Osteoblast (primary cell): ENCODE data around the gene ADAMTS20. TPM values are rescaled to one million over a fixed set of nuclear protein-coding genes. Genes with fewer than 3 reads are reported as not detected.
A peak's percentile ranks its signal among the peaks of the same experiment; 100 is the strongest.

Experiments used
- DNase-seq: peaks from one replicate; pipeline ENCODE4 v3.0.0; 2011; ENCODE audit warnings: low spot score, mixed read lengths; ENCODE audit not compliant: insufficient read length; ENCODE audit errors: missing footprints
- H2AFZ ChIP-seq: 2 replicates; pipeline ENCODE4 v1.6.0; 2011; ENCODE audit warnings: mild to moderate bottlenecking, low read length
- H3K27ac ChIP-seq: 2 replicates; pipeline ENCODE4 v1.5.1; 2011; ENCODE audit warnings: mild to moderate bottlenecking, low read depth, low read length, moderate library complexity
- H3K27me3 ChIP-seq: 2 replicates; pipeline ENCODE4 v1.6.0; 2012; ENCODE audit warnings: mild to moderate bottlenecking, control low read depth, inconsistent platforms, low read length, moderate library complexity; ENCODE audit not compliant: insufficient read depth
- H3K36me3 ChIP-seq: 2 replicates; pipeline ENCODE4 v1.5.1; 2011; ENCODE audit warnings: mild to moderate bottlenecking, low read length, control low read depth, moderate library complexity; ENCODE audit not compliant: insufficient read depth
- H3K4me1 ChIP-seq: 2 replicates; pipeline ENCODE4 v1.5.1; 2011; ENCODE audit warnings: mild to moderate bottlenecking, low read length, control low read depth, moderate library complexity; ENCODE audit not compliant: insufficient read depth
- H3K4me2 ChIP-seq: 2 replicates; pipeline ENCODE4 v1.6.0; 2011; ENCODE audit warnings: mild to moderate bottlenecking, low read length; ENCODE audit not compliant: insufficient read depth
- H3K4me3 ChIP-seq: fragments of 200-600 bp; sonication (generic); 3 replicates; pipeline ENCODE4 v1.5.1; 2012; ENCODE audit warnings: mild to moderate bottlenecking, low read length, inconsistent platforms; ENCODE audit not compliant: insufficient read depth
- H3K79me2 ChIP-seq: 2 replicates; pipeline ENCODE4 v1.6.0; 2012; ENCODE audit warnings: mild to moderate bottlenecking, low read length, control low read depth, inconsistent platforms; ENCODE audit not compliant: insufficient read depth
- H3K9me3 ChIP-seq: 2 replicates; pipeline ENCODE4 v1.5.1; 2011; ENCODE audit warnings: low read depth, low read length, control low read depth
- H4K20me1 ChIP-seq: 2 replicates; pipeline ENCODE4 v1.6.0; 2012; ENCODE audit warnings: mild to moderate bottlenecking, low read length, control low read depth; ENCODE audit not compliant: insufficient read depth
- CTCF ChIP-seq: IDR thresholded peaks from 2 replicates; pipeline ENCODE4 v1.5.1; 2011; ENCODE audit warnings: mild to moderate bottlenecking, low read depth, low read length, moderate library complexity; ENCODE audit errors: extremely low read depth
- total RNA-seq: library from RNA; depleted of rRNA; stranded (reverse); fragments of >200 nt; gene quantifications from 2 replicates; pipeline ENCODE4 v1.2.3, GENCODE V29; 2012

Gene ADAMTS20
- total RNA-seq, 1 donor, result not detected

DNA sequence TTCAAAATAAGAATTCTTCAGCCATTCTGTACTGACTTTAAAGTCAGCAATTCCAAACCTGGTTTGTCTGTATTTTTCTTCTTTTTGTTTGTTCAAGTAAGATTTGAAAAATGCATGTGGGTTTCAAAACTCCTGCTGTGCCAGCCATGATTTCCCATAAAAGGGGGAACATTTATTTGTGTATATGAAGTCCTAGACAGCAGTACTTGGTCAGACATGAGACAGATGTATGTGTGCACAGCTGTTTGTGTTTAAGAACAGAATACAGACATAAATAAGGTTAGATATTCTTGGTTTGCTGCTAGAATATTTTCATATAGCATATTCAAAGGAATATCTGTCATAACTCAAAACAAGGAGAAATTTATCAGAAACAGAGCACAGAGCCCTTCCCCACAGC lies 236.0 kb downstream of the ADAMTS20 start:
- Histone ChIP-seq H4K20me1 (no peaks in the 10 kb centered on the region), H3K79me2 (no peaks in the 10 kb centered on the region), H3K4me3 (no peak overlapping the region), H3K4me1 (peaks cover 38% of the 10 kb centered on the region), H3K27me3 (no peaks in the 10 kb centered on the region), H3K9me3 (no peaks in the 10 kb centered on the region), H3K27ac (peak overlapping the region; percentile 45), H3K4me2 (no peak overlapping the region), H2AFZ (no peak overlapping the region), H3K36me3 (no peaks in the 10 kb centered on the region)
- peak; percentile 3 for DNase-seq
- TF ChIP-seq CTCF, result no peak

DNA sequence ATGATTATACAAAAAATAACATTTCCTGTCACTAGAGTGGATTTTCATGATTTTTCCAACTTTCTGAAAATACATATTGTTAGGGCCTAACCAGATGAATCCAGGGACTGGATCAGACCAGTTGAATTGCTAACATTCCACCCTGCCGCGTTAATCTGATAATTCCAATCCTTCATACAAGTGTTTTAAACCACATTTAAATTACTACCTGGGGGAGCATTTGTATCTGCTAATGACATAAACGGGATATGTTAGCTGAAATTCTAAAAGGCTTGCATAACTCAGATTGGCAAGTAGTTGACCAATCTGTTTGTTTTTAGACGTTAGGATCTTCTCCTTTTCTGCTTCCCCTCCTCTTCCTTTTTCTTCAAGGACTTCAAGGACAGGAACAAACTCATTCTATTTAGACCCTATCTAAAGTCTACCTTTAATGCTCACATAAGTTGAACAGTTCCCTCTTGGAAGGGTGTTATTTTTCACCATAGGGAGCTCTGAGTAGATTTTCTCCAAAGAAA lies 239.0 kb downstream of the ADAMTS20 start:
- H3K9me3 ChIP-seq, result no peaks in the 10 kb centered on the region
- no peaks in the 10 kb centered on the region for H3K36me3 ChIP-seq
- no peak for DNase-seq
- peaks cover 51% of the 10 kb centered on the region for H3K4me1 ChIP-seq
- H3K79me2 ChIP-seq, result no peaks in the 10 kb centered on the region
- no peak overlapping the region for H3K27ac ChIP-seq
- H3K27me3 ChIP-seq, result no peaks in the 10 kb centered on the region
- H3K4me3 ChIP-seq, result no peak overlapping the region
- H4K20me1 ChIP-seq, result no peaks in the 10 kb centered on the region
- TF ChIP-seq CTCF, result no peak
- no peak overlapping the region for H2AFZ ChIP-seq
- no peak overlapping the region for H3K4me2 ChIP-seq

DNA sequence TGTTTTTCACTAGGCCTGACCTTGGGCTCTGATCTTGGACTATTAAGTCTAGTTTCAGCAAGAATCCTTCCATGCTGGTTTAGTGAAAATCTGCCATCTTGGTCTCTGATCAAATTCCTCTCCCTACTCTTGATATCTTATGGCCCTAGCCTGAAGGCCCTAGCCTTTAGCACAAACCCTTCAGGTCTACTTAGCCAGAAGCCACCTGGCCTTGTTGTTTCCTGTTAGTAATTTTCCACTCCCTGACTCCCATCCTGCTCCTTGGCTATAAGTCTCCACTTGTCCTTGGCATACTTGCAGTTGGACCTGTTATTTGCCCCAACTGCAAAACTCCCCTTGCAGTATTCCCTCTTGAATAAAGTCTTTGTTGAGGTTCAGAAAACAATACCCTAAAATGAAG lies 241.4 kb downstream of the ADAMTS20 start:
- H3K4me3 ChIP-seq, result no peak overlapping the region
- no peak for DNase-seq
- no peak overlapping the region for H2AFZ ChIP-seq
- no peaks in the 10 kb centered on the region for H3K36me3 ChIP-seq
- no peak for TF ChIP-seq CTCF
- H3K4me1 ChIP-seq, result peaks cover 45% of the 10 kb centered on the region
- H3K9me3 ChIP-seq, result no peaks in the 10 kb centered on the region
- H4K20me1 ChIP-seq, result no peaks in the 10 kb centered on the region
- no peaks in the 10 kb centered on the region for H3K27me3 ChIP-seq
- peak overlapping the region; percentile 85 for H3K27ac ChIP-seq
- H3K4me2 ChIP-seq, result no peak overlapping the region
- no peaks in the 10 kb centered on the region for H3K79me2 ChIP-seq

DNA sequence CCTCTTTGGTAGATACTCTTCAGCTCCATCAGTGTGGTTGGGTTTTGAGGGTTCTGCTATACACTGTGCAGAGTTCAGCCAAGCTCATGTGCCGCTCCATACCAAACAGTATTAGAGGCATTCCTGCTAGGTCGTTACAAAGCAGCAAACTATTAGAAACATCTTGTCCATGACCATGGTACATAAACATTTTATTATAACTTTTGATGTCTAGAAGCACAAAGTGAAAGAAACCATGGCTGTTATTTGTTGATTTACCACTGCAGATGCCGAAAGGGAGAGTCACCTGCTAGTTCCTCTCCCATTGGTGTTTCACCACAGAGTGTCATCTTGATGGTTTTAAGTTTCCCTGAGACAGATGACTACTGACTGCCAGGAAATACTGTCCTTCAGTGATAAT lies 242.0 kb downstream of the ADAMTS20 start:
- no peaks in the 10 kb centered on the region for H3K36me3 ChIP-seq
- no peaks in the 10 kb centered on the region for H4K20me1 ChIP-seq
- no peak for TF ChIP-seq CTCF
- H3K79me2 ChIP-seq, result no peaks in the 10 kb centered on the region
- H3K4me2 ChIP-seq, result peak overlapping the region; percentile 40
- H3K27me3 ChIP-seq, result no peaks in the 10 kb centered on the region
- H2AFZ ChIP-seq, result no peak overlapping the region
- peak overlapping the region; percentile 85 for H3K27ac ChIP-seq
- peak; percentile 76 for DNase-seq
- H3K4me3 ChIP-seq, result no peak overlapping the region
- H3K9me3 ChIP-seq, result no peaks in the 10 kb centered on the region
- peaks cover 46% of the 10 kb centered on the region for H3K4me1 ChIP-seq
